HFF-Myc (cell line): ENCODE data around the gene SCAPER.

Experiments used
- DNase-seq: peaks from one replicate; pipeline ENCODE4 v3.0.0-alpha.2; 2011; ENCODE audit warnings: low read depth; ENCODE audit errors: extremely low read depth
- H3K4me3 ChIP-seq: replicated peaks from 2 replicates; pipeline ENCODE4 v1.5.1; 2011; ENCODE audit warnings: low read depth, mild to moderate bottlenecking, control low read depth, low read length
- CTCF ChIP-seq: IDR thresholded peaks from 2 replicates; pipeline ENCODE4 v1.5.1; 2012; ENCODE audit warnings: mild to moderate bottlenecking, low read depth, low read length, control low read depth; ENCODE audit errors: missing control alignments

Gene SCAPER

GRCh38 chr15:76553102-76553501, 352.0 kb downstream of the SCAPER start:
- no peak overlapping the region for H3K4me3 ChIP-seq
- DNase-seq, result no peak
- no peak for TF ChIP-seq CTCF

- no peak for TF ChIP-seq CTCF
- H3K4me3 ChIP-seq, result no peak overlapping the region
- DNase-seq, result no peak
Observed at GRCh38 chr15:76546805-76547204, 358.3 kb downstream of the SCAPER start.

GRCh38 chr15:76533995-76534394, 371.1 kb downstream of the SCAPER start:
- no peak overlapping the region for H3K4me3 ChIP-seq
- TF ChIP-seq CTCF, result no peak
- DNase-seq, result no peak

- no peak overlapping the region for H3K4me3 ChIP-seq
- no peak for DNase-seq
- no peak for TF ChIP-seq CTCF
Observed at GRCh38 chr15:76533060-76533820, 371.9 kb downstream of the SCAPER start.

- TF ChIP-seq CTCF, result no peak
- DNase-seq, result no peak
- H3K4me3 ChIP-seq, result no peak overlapping the region
Observed at GRCh38 chr15:76529911-76530310, 375.2 kb downstream of the SCAPER start.

GRCh38 chr15:76526111-76526510, 379.0 kb downstream of the SCAPER start:
- no peak overlapping the region for H3K4me3 ChIP-seq
- no peak for DNase-seq
- TF ChIP-seq CTCF, result no peak

- DNase-seq, result no peak
- H3K4me3 ChIP-seq, result no peak overlapping the region
- TF ChIP-seq CTCF, result no peak
Observed at GRCh38 chr15:76517910-76518309, 387.2 kb downstream of the SCAPER start.
